Measurements from ENCODE around the gene RFK. TPM values are rescaled to one million over a fixed set of nuclear protein-coding genes. Genes with fewer than 3 reads are reported as not detected.

RFK gene
- total and polyA plus RNA-seq, 4 donors, result 13.2 to 23.0 (median 16.9) TPM

GRCh38 chr9:76358628-76359280 lies 35.5 kb downstream of the RFK start:
- Histone ChIP-seq H3K4me3 (ENCODE audit: low read depth in 1 of 3, low read length in 3 of 3) (no peak overlapping the region), H3K36me3 (ENCODE audit: control insufficient read depth in 4 of 4, insufficient read depth in 3 of 4, low read depth in 1 of 4, low read length in 3 of 4) (no peaks in the 10 kb centered on the region), H3K27me3 (ENCODE audit: control insufficient read depth in 4 of 4, insufficient read depth in 4 of 4, low read length in 3 of 4) (no peaks in the 10 kb centered on the region), H3K9ac (ENCODE audit: low read depth in 1 of 2, low read length in 2 of 2) (no peak overlapping the region), H3K27ac (ENCODE audit: low read depth in 1 of 2, low read length in 2 of 2) (no peak overlapping the region), H3K9me3 (ENCODE audit: control insufficient read depth in 4 of 4, low read length in 3 of 4) (no peaks in the 10 kb centered on the region), H3K4me1 (ENCODE audit: control insufficient read depth in 4 of 4, insufficient read depth in 4 of 4, low read length in 3 of 4) (peaks cover 0 to 1% (median 0%) of the 10 kb centered on the region in 4 donors)
- 95% methylated on average over 10 of the region's 10 CpGs for WGBS
- TF ChIP-seq HNF4A (conservative IDR thresholded peaks at IDR 0.05) (no peak), JUND (IDR thresholded peaks at IDR 0.05) (no peak), FOXA1 (IDR thresholded peaks at IDR 0.05) (no peak), EGR1 (IDR thresholded peaks at IDR 0.05; ENCODE audit: low read depth in 2 of 2) (no peak)
- DNase-seq (ENCODE audit: low spot score), result no peak

DNA sequence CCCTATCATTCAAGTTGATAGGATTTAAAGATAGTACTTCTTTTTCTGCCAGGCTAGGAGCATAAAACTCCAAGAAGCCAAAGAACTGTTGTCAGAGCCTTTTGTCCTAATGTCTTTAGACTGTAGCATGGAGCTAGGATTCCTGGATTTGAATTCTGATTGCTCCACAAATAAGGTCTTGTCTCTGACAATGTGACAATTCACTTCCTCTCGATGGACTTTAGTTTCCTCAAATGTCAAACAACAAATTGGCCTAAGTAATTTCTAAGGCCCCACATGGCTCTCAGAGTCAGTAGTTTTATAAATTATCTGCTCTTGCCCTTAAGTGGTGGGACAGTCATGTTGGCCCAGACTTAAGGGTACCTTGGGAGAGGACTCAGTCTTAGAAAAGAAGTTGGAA lies 36.7 kb downstream of the RFK start:
- no peak for DNase-seq (ENCODE audit: low spot score)
- no peaks in the 10 kb centered on the region for H3K4me1 ChIP-seq (ENCODE audit: control insufficient read depth in 4 of 4, insufficient read depth in 4 of 4, low read length in 3 of 4)
- WGBS, result 85% methylated on average over 1 of the region's 1 CpG
- no peak overlapping the region for H3K9ac ChIP-seq (ENCODE audit: low read depth in 1 of 2, low read length in 2 of 2)
- no peak for TF ChIP-seq YY1 (IDR thresholded peaks at IDR 0.05)
- TF ChIP-seq RAD21 (IDR thresholded peaks at IDR 0.05), result no peak
- TF ChIP-seq FOXA1 (IDR thresholded peaks at IDR 0.05), result no peak
- no peak for TF ChIP-seq NR2F2 (IDR thresholded peaks at IDR 0.05)
- no peak for TF ChIP-seq TAF1 (conservative IDR thresholded peaks at IDR 0.05)
- no peak for TF ChIP-seq EGR1 (IDR thresholded peaks at IDR 0.05; ENCODE audit: low read depth in 2 of 2)
- no peak for TF ChIP-seq ATF3 (IDR thresholded peaks at IDR 0.05)
- no peak for TF ChIP-seq FOXA2 (IDR thresholded peaks at IDR 0.05)
- TF ChIP-seq SP1 (IDR thresholded peaks at IDR 0.05), result no peak
- no peak for TF ChIP-seq GABPA (IDR thresholded peaks at IDR 0.05 in 1 of 2, conservative IDR thresholded peaks at IDR 0.05 in 1 of 2)
- no peak for TF ChIP-seq HNF4A (conservative IDR thresholded peaks at IDR 0.05)
- TF ChIP-seq MAX (IDR thresholded peaks at IDR 0.05), result no peak
- no peak for TF ChIP-seq RXRA (IDR thresholded peaks at IDR 0.05)
- TF ChIP-seq, protein P1, sequence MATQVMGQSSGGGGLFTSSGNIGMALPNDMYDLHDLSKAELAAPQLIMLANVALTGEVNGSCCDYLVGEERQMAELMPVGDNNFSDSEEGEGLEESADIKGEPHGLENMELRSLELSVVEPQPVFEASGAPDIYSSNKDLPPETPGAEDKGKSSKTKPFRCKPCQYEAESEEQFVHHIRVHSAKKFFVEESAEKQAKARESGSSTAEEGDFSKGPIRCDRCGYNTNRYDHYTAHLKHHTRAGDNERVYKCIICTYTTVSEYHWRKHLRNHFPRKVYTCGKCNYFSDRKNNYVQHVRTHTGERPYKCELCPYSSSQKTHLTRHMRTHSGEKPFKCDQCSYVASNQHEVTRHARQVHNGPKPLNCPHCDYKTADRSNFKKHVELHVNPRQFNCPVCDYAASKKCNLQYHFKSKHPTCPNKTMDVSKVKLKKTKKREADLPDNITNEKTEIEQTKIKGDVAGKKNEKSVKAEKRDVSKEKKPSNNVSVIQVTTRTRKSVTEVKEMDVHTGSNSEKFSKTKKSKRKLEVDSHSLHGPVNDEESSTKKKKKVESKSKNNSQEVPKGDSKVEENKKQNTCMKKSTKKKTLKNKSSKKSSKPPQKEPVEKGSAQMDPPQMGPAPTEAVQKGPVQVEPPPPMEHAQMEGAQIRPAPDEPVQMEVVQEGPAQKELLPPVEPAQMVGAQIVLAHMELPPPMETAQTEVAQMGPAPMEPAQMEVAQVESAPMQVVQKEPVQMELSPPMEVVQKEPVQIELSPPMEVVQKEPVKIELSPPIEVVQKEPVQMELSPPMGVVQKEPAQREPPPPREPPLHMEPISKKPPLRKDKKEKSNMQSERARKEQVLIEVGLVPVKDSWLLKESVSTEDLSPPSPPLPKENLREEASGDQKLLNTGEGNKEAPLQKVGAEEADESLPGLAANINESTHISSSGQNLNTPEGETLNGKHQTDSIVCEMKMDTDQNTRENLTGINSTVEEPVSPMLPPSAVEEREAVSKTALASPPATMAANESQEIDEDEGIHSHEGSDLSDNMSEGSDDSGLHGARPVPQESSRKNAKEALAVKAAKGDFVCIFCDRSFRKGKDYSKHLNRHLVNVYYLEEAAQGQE (IDR thresholded peaks at IDR 0.05), result no peak
- TF ChIP-seq, protein P2, sequence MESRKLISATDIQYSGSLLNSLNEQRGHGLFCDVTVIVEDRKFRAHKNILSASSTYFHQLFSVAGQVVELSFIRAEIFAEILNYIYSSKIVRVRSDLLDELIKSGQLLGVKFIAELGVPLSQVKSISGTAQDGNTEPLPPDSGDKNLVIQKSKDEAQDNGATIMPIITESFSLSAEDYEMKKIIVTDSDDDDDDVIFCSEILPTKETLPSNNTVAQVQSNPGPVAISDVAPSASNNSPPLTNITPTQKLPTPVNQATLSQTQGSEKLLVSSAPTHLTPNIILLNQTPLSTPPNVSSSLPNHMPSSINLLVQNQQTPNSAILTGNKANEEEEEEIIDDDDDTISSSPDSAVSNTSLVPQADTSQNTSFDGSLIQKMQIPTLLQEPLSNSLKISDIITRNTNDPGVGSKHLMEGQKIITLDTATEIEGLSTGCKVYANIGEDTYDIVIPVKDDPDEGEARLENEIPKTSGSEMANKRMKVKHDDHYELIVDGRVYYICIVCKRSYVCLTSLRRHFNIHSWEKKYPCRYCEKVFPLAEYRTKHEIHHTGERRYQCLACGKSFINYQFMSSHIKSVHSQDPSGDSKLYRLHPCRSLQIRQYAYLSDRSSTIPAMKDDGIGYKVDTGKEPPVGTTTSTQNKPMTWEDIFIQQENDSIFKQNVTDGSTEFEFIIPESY (IDR thresholded peaks at IDR 0.05), result no peak
- TF ChIP-seq, protein P3, sequence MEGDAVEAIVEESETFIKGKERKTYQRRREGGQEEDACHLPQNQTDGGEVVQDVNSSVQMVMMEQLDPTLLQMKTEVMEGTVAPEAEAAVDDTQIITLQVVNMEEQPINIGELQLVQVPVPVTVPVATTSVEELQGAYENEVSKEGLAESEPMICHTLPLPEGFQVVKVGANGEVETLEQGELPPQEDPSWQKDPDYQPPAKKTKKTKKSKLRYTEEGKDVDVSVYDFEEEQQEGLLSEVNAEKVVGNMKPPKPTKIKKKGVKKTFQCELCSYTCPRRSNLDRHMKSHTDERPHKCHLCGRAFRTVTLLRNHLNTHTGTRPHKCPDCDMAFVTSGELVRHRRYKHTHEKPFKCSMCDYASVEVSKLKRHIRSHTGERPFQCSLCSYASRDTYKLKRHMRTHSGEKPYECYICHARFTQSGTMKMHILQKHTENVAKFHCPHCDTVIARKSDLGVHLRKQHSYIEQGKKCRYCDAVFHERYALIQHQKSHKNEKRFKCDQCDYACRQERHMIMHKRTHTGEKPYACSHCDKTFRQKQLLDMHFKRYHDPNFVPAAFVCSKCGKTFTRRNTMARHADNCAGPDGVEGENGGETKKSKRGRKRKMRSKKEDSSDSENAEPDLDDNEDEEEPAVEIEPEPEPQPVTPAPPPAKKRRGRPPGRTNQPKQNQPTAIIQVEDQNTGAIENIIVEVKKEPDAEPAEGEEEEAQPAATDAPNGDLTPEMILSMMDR (IDR thresholded peaks at IDR 0.05; ENCODE audit: low read depth, low read length, missing input control), result no peak
- TF ChIP-seq JUND (IDR thresholded peaks at IDR 0.05), result no peak
- no peak for TF ChIP-seq HNF4G (IDR thresholded peaks at IDR 0.05)
- H3K27me3 ChIP-seq (ENCODE audit: control insufficient read depth in 4 of 4, insufficient read depth in 4 of 4, low read length in 3 of 4), result no peaks in the 10 kb centered on the region
- H3K27ac ChIP-seq (ENCODE audit: low read depth in 1 of 2, low read length in 2 of 2), result no peak overlapping the region
- H3K4me3 ChIP-seq (ENCODE audit: low read depth in 1 of 3, low read length in 3 of 3), result no peak overlapping the region
- no peaks in the 10 kb centered on the region for H3K36me3 ChIP-seq (ENCODE audit: control insufficient read depth in 4 of 4, insufficient read depth in 3 of 4, low read depth in 1 of 4, low read length in 3 of 4)
- no peaks in the 10 kb centered on the region for H3K9me3 ChIP-seq (ENCODE audit: control insufficient read depth in 4 of 4, low read length in 3 of 4)
